Fibroblast of lung (primary cell): ENCODE results near the gene RENBP. TPM values are rescaled to one million over a fixed set of nuclear protein-coding genes. Genes with fewer than 3 reads are reported as not detected.

Experiments
- DNase-seq, 2 donors: peaks; one replicate each; pipeline versions ENCODE4 v3.0.0 to v3.0.0-alpha.2; 2010; ENCODE audit warnings: low read depth in 2 of 2
- H2AFZ ChIP-seq: 2 replicates; pipeline ENCODE4 v1.5.1; 2012; ENCODE audit warnings: low read length, control low read depth, inconsistent platforms
- H3K27ac ChIP-seq: 2 replicates; pipeline ENCODE4 v1.5.1; 2011; ENCODE audit warnings: low read length, control low read depth; ENCODE audit not compliant: insufficient read depth
- H3K27me3 ChIP-seq: 2 replicates; pipeline ENCODE4 v1.5.1; 2011; ENCODE audit warnings: mild to moderate bottlenecking, low read length; ENCODE audit not compliant: control insufficient read depth, insufficient read depth
- H3K36me3 ChIP-seq: 2 replicates; pipeline ENCODE4 v1.5.1; 2011; ENCODE audit warnings: low read length; ENCODE audit not compliant: control insufficient read depth, insufficient read depth
- H3K4me1 ChIP-seq: 2 replicates; pipeline ENCODE4 v1.5.1; 2011; ENCODE audit warnings: low read length; ENCODE audit not compliant: control insufficient read depth, insufficient read depth; ENCODE audit errors: extremely low read depth
- H3K4me2 ChIP-seq: 2 replicates; pipeline ENCODE4 v1.5.1; 2011; ENCODE audit warnings: low read length, control low read depth; ENCODE audit not compliant: insufficient read depth; ENCODE audit errors: extremely low read depth
- H3K4me3 ChIP-seq, 4 experiments: fragments of 200-600 bp in 1 of 4; sonication (generic) in 1 of 4; replicated peaks in 1 of 4; 2 replicates each; pipeline ENCODE4 v1.5.1; 2011 to 2016; ENCODE audit warnings: low read length in 4 of 4, low read depth in 3 of 4, mild to moderate bottlenecking in 3 of 4, control low read depth in 2 of 4, inconsistent platforms in 1 of 4, mixed read lengths in 1 of 4; ENCODE audit not compliant: insufficient read depth in 1 of 4; ENCODE audit errors: control extremely low read depth in 1 of 4
- H3K79me2 ChIP-seq: 2 replicates; pipeline ENCODE4 v1.5.1; 2012; ENCODE audit warnings: mild to moderate bottlenecking, low read length, inconsistent platforms; ENCODE audit not compliant: control insufficient read depth, insufficient read depth
- H3K9ac ChIP-seq: 2 replicates; pipeline ENCODE4 v1.5.1; 2011; ENCODE audit warnings: mild to moderate bottlenecking, low read length, control low read depth; ENCODE audit not compliant: insufficient read depth
- H3K9me3 ChIP-seq: 2 replicates; pipeline ENCODE4 v1.5.1; 2012; ENCODE audit warnings: low read depth, low read length; ENCODE audit not compliant: control insufficient read depth, insufficient read depth
- H4K20me1 ChIP-seq: 2 replicates; pipeline ENCODE4 v1.5.1; 2011; ENCODE audit warnings: low read length; ENCODE audit not compliant: control insufficient read depth, insufficient read depth; ENCODE audit errors: extremely low read depth
- CTCF ChIP-seq, 2 donors: IDR thresholded peaks in 1 of 2; conservative IDR thresholded peaks in 1 of 2; 1 replicate in 1 of 2; 2 replicates in 1 of 2; pipeline ENCODE4 v1.5.1; 2011 to 2012; ENCODE audit warnings: low read length in 2 of 2, control low read depth in 1 of 2, inconsistent platforms in 1 of 2, low read depth in 1 of 2, mild to moderate bottlenecking in 1 of 2
- EZH2 ChIP-seq: IDR thresholded peaks from 2 replicates; pipeline ENCODE4 v1.5.1; 2012; ENCODE audit warnings: low read length, control low read depth, mild to moderate bottlenecking; ENCODE audit errors: missing control alignments
- polyA plus RNA-seq, 2 donors: library from polyadenylated mRNA; depleted of rRNA in 1 of 2; stranded (reverse) in 1 of 2; unstranded in 1 of 2; fragments of >200 nt; gene quantifications; 2 replicates each; pipeline ENCODE4 v1.2.1, GENCODE V29; 2011 to 2012; ENCODE audit warnings: missing spikeins in 1 of 2
- total RNA-seq: library from RNA; depleted of rRNA; stranded (reverse); fragments of >200 nt; gene quantifications from 2 replicates; pipeline ENCODE4 v1.2.1, GENCODE V29; 2014

Gene RENBP
- total and polyA plus RNA-seq, 2 donors (not counting 1 experiment from before 2014, with no cell fraction given) = 0.92 to 8.8 TPM

DNA sequence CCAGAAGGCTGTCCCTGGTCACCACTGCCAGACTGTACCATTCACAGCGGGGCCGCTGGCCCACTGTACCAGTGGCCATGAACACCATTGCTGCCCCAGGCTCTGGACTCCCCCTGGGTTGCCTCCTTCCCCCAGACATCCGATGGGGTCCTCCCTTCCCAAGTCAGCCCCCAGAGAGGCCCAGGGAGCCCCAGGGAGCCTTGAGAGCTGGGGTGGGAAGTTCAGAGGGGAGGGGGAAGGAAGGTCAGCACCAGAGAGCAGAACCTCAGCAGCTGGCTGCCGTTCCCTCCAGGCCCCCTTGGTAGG, 17.9 kb downstream of the RENBP start:
- Histone ChIP-seq H3K4me3 (no peak overlapping the region), H3K9ac (no peak overlapping the region), H2AFZ (no peak overlapping the region), H4K20me1 (no peaks in the 10 kb centered on the region), H3K27me3 (no peaks in the 10 kb centered on the region), H3K4me1 (peaks cover 7% of the 10 kb centered on the region), H3K4me2 (no peak overlapping the region), H3K27ac (no peak overlapping the region), H3K9me3 (no peaks in the 10 kb centered on the region), H3K36me3 (peaks cover 4% of the 10 kb centered on the region), H3K79me2 (no peaks in the 10 kb centered on the region)
- no peak for TF ChIP-seq EZH2
- no peak for TF ChIP-seq CTCF (conservative IDR thresholded peaks at IDR 0.05 in 1 of 2, IDR thresholded peaks at IDR 0.05 in 1 of 2; ENCODE audit: low read depth in 1 of 2, low read length in 2 of 2)
- no peak for DNase-seq

DNA sequence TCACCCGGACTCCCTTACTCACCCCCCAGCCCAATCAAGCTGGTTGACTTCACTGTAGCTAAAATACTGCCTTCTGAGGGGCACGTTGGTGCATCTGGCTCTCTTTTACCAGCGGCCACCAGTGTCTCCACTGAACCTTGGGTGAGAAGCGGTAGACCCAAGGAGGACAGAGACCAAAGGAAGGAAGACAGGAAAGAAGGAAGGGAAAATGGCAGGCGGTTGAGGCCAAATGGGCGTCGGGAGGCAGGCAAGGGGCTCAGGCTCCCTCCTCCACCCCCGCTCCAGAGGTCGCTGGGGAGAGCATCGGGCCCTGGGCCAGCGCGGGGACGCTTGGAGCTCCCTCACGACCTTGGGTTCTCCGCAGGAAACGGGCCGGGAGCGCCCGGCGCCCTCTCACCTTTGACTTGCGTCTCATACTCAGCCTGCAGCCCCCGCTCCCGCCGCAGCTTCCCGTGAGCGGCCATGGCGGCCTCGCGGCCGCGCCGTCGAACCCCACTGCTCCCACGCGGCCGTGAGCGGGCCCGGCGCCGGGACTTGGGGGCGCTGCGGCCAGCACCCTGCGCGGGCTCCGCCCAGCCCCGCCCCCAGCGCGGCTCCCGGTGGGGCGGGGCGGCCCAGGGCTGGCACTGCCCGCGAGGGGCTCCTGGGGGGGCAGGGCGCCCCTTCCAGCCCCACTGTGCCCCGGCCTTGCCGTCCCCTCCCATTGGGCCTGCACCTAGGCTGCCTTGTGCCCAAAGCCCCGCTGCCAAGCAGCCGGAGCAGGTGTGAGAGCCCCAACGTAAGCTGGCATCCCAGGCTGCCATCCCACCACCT, 18.5 kb downstream of the RENBP start, which contains the start of gene ARHGAP4:
TSS of gene ARHGAP4 (minus strand) at position 526 of the 813 bp plus-strand sequence. CDS start at position 464, 62 bp downstream.
- Histone ChIP-seq H3K36me3 (peaks cover 3% of the 10 kb centered on the region), H3K4me3 (peak within 1 kb of the TSS in 1 of 4 experiments; percentile 64), H3K79me2 (no peaks in the 10 kb centered on the region), H3K9me3 (no peaks in the 10 kb centered on the region), H3K27ac (no peak within 1 kb of the TSS), H3K9ac (no peak within 1 kb of the TSS), H4K20me1 (no peaks in the 10 kb centered on the region), H3K4me1 (peaks cover 7% of the 10 kb centered on the region), H3K27me3 (no peaks in the 10 kb centered on the region), H2AFZ (no peak within 1 kb of the TSS), H3K4me2 (peak within 1 kb of the TSS; percentile 92)
- DNase-seq = no peak
- no peak for TF ChIP-seq EZH2
- TF ChIP-seq CTCF (conservative IDR thresholded peaks at IDR 0.05 in 1 of 2, IDR thresholded peaks at IDR 0.05 in 1 of 2; ENCODE audit: low read depth in 1 of 2, low read length in 2 of 2) = no peak

- no peak overlapping the region for H3K4me2 ChIP-seq
- H4K20me1 ChIP-seq = no peaks in the 10 kb centered on the region
- H3K36me3 ChIP-seq = peaks cover 3% of the 10 kb centered on the region
- no peak for DNase-seq
- peaks cover 7% of the 10 kb centered on the region for H3K4me1 ChIP-seq
- H3K27me3 ChIP-seq = no peaks in the 10 kb centered on the region
- H3K79me2 ChIP-seq = no peaks in the 10 kb centered on the region
- no peak overlapping the region for H3K4me3 ChIP-seq
- no peak for TF ChIP-seq EZH2
- no peak for TF ChIP-seq CTCF (conservative IDR thresholded peaks at IDR 0.05 in 1 of 2, IDR thresholded peaks at IDR 0.05 in 1 of 2; ENCODE audit: low read depth in 1 of 2, low read length in 2 of 2)
- H3K27ac ChIP-seq = no peak overlapping the region
- H3K9me3 ChIP-seq = no peaks in the 10 kb centered on the region
- no peak overlapping the region for H3K9ac ChIP-seq
- H2AFZ ChIP-seq = no peak overlapping the region
These were observed 19.1 kb downstream of the RENBP start for GRCh38 chrX:153925387-153925738.
